VCaP (cell line): Measurements from ENCODE around the gene TPRX2.

Experiments
- H3K27ac ChIP-seq: fragments of 450-650 bp; 2 replicates; pipeline ENCODE4 v1.5.1; 2017
- TF ChIP-seq, protein P1 (sequence below): fragments of 450-650 bp; conservative IDR thresholded peaks from 2 replicates; pipeline ENCODE4 v1.5.1; 2017; ENCODE audit warnings: mild to moderate bottlenecking, moderate library complexity

Gene TPRX2

DNA sequence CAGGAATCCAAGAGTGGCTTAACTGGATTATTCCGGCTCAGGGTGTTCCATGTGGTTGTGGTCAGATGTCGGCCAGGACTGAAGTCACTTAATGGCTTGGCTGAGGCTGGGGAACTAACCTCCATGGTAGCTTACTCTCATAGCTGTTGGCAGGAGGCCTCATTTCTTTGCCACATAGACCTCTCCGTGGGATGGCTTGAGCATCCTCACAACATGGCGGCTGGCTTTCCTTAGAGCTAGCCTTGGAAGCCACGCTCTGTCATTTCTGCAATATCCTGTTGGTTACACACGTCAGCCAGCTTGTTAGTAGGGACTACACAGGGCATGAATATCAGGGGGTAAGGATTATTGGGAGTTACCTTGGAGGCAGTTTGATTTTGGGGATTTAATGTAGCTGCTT, 32.2 kb upstream of the TPRX2 start:
- TF ChIP-seq, protein P1, sequence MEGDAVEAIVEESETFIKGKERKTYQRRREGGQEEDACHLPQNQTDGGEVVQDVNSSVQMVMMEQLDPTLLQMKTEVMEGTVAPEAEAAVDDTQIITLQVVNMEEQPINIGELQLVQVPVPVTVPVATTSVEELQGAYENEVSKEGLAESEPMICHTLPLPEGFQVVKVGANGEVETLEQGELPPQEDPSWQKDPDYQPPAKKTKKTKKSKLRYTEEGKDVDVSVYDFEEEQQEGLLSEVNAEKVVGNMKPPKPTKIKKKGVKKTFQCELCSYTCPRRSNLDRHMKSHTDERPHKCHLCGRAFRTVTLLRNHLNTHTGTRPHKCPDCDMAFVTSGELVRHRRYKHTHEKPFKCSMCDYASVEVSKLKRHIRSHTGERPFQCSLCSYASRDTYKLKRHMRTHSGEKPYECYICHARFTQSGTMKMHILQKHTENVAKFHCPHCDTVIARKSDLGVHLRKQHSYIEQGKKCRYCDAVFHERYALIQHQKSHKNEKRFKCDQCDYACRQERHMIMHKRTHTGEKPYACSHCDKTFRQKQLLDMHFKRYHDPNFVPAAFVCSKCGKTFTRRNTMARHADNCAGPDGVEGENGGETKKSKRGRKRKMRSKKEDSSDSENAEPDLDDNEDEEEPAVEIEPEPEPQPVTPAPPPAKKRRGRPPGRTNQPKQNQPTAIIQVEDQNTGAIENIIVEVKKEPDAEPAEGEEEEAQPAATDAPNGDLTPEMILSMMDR = no peak
- no peak overlapping the region for H3K27ac ChIP-seq

GRCh38 chr19:47832723-47833122, 26.3 kb upstream of the TPRX2 start:
- no peak overlapping the region for H3K27ac ChIP-seq
- TF ChIP-seq, protein P1 = no peak

- no peak overlapping the region for H3K27ac ChIP-seq
Measured at GRCh38 chr19:47836038-47836437, 23.0 kb upstream of the TPRX2 start.

DNA sequence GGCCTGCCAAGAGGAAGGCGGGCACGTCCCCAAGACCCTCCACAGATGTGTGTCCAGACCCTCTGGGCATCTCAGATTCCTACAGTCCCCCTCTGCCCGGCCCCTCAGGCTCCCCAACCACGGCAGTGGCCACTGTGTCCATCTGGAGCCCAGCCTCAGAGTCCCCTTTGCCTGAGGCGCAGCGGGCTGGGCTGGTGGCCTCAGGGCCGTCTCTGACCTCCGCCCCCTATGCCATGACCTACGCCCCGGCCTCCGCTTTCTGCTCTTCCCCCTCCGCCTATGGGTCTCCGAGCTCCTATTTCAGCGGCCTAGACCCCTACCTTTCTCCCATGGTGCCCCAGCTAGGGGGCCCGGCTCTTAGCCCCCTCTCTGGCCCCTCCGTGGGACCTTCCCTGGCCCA, 19.6 kb upstream of the TPRX2 start:
- TF ChIP-seq, protein P1 = no peak
- H3K27ac ChIP-seq = no peak overlapping the region

More at GRCh38 chr19:47836038-47836437, 23.0 kb upstream of the TPRX2 start:
- TF ChIP-seq, protein P1 = no peak

- TF ChIP-seq, protein P1 = no peak
- no peak overlapping the region for H3K27ac ChIP-seq
Measured at GRCh38 chr19:47839913-47840312, 19.1 kb upstream of the TPRX2 start.

DNA sequence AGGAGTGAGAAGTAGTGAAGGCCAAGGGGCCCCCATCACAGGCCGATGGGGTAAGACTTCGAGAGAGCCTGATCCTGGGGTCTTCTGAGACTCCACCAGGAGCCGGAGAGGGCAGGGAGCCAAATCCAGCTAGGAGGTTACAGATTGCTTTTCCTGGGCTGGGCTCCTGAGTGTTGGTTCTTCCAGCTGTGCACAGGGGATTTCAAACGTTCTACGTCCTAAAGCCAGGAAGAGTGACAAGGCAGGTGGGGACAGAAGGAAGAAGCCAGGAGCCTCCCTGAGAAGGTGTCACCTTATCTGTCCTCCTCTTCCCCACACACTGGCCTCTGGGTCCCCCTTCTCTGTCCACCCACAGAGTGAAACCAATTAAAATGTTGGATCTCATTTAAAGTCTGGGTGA, 16.1 kb upstream of the TPRX2 start:
- TF ChIP-seq, protein P1 = no peak
- no peak overlapping the region for H3K27ac ChIP-seq

GRCh38 chr19:47848425-47848822, 10.6 kb upstream of the TPRX2 start:
- H3K27ac ChIP-seq = no peak overlapping the region
- TF ChIP-seq, protein P1 = no peak
